K562 (cell line): ENCODE measurements around the gene VPREB3. TPM values are rescaled to one million over a fixed set of nuclear protein-coding genes. Genes with fewer than 3 reads are reported as not detected.

Experiments used
- EZH2 ChIP-seq: IDR thresholded peaks from 2 replicates; pipeline ENCODE4 v1.6.1; 2012; ENCODE audit warnings: low read depth, mild to moderate bottlenecking, inconsistent platforms, low read length, borderline replicate concordance
- FUS ChIP-seq: fragments of 200-400 bp; formaldehyde crosslinking; optimal IDR thresholded peaks from 2 replicates; pipeline ENCODE3; 2017; ENCODE audit warnings: low read depth, low read length
- HLTF ChIP-seq: fragments of 450-650 bp; IDR thresholded peaks from 2 replicates; pipeline ENCODE4 v1.6.1; 2016
- HSF4 ChIP-seq: fragments of 250-450 bp; sonication (Bioruptor Pico); IDR thresholded peaks from 2 replicates; pipeline ENCODE4 v2.1.2; 2022; ENCODE audit warnings: mild to moderate bottlenecking, moderate library complexity, borderline replicate concordance
- MIER1 ChIP-seq: fragments of 450-650 bp; IDR thresholded peaks from 2 replicates; pipeline ENCODE4 v1.6.1; 2016; ENCODE audit warnings: antibody characterized with exemption, mild to moderate bottlenecking, low read depth
- NFIX ChIP-seq: fragments of 250-450 bp; sonication (Bioruptor Pico); IDR thresholded peaks from 2 replicates; pipeline ENCODE4 v1.4.0; 2020; ENCODE audit warnings: low read depth, mild to moderate bottlenecking, moderate library complexity
- NUFIP1 ChIP-seq: fragments of 450-650 bp; IDR thresholded peaks from 2 replicates; pipeline ENCODE4 v1.6.1; 2018; ENCODE audit not compliant: partially characterized antibody
- POLR3G ChIP-seq: IDR thresholded peaks from 2 replicates; pipeline ENCODE4 v1.6.1; 2011; ENCODE audit not compliant: insufficient read length, insufficient replicate concordance; ENCODE audit errors: extremely low read depth
- SIRT6 ChIP-seq: IDR thresholded peaks from one replicate; pipeline ENCODE4 v1.6.1; 2012; ENCODE audit warnings: low read depth, mild to moderate bottlenecking, control low read depth, inconsistent platforms, low read length, moderate library complexity
- SMARCA5 ChIP-seq: fragments of 450-650 bp; IDR thresholded peaks from 2 replicates; pipeline ENCODE4 v1.6.1; 2016
- ZNF589 ChIP-seq: fragments of 200-800 bp; sonication (Bioruptor generic); IDR thresholded peaks from 2 replicates; pipeline ENCODE4 v1.6.1; 2016; ENCODE audit warnings: low read depth, missing genetic modification characterization, missing compliant biosample characterization
- polyA plus RNA-seq, 8 experiments: library from polyadenylated mRNA; depleted of rRNA in 4 of 8; stranded (reverse) in 5 of 8; unstranded in 3 of 8; fragments of >200 nt; fragmentation: Nextera tagmentation in 2 of 8; fragmentation: Illumina TruSeq in 1 of 8; extraction: Ambion mirVana in 2 of 8; extraction: Trizol in 1 of 8; gene quantifications; 2 replicates each; pipeline versions ENCODE4 v1.2.1 to v1.2.3, GENCODE V29; 2011 to 2014; ENCODE audit warnings: inconsistent platforms in 1 of 8, missing spikeins in 1 of 8
- total RNA-seq, 7 experiments: library from RNA; depleted of rRNA in 6 of 7; stranded (reverse); fragments of >200 nt in 6 of 7; fragmentation: Illumina TruSeq in 2 of 7; extraction: Trizol in 2 of 7; gene quantifications; 2 replicates each; pipeline versions ENCODE4 v1.2.1 to v1.2.3, GENCODE V29; 2011 to 2021; ENCODE audit warnings: low replicate concordance in 1 of 7
- TF ChIP-seq, protein P1 (sequence below): fragments of 250-450 bp; sonication (Bioruptor Pico); IDR thresholded peaks from 2 replicates; pipeline ENCODE4 v1.4.0; 2020; ENCODE audit warnings: mild to moderate bottlenecking, moderate library complexity

The VPREB3 gene
- total and polyA plus RNA-seq, 9 of the 15 experiments (the other 6 are each of a cell fraction or from before 2014, with no cell fraction given), result 0.14 to 0.71 (median 0.20) TPM; not detected in 6

- no peak for TF ChIP-seq HLTF
- TF ChIP-seq EZH2, result no peak
- TF ChIP-seq MIER1, result no peak
- no peak for TF ChIP-seq FUS
- TF ChIP-seq, protein P1, sequence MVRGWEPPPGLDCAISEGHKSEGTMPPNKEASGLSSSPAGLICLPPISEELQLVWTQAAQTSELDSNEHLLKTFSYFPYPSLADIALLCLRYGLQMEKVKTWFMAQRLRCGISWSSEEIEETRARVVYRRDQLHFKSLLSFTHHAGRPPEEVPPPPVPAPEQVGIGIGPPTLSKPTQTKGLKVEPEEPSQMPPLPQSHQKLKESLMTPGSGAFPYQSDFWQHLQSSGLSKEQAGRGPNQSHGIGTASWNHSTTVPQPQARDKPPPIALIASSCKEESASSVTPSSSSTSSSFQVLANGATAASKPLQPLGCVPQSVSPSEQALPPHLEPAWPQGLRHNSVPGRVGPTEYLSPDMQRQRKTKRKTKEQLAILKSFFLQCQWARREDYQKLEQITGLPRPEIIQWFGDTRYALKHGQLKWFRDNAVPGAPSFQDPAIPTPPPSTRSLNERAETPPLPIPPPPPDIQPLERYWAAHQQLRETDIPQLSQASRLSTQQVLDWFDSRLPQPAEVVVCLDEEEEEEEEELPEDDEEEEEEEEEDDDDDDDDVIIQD (CRISPR knock-in tag), result no peak
- TF ChIP-seq NUFIP1, result no peak
- TF ChIP-seq SMARCA5, result no peak
- TF ChIP-seq ZNF589, result no peak; the same call in 1 of the 2 replicates
- no peak for TF ChIP-seq HSF4 (CRISPR knock-in tag)
- TF ChIP-seq SIRT6, result no peak
- TF ChIP-seq POLR3G, result no peak
- no peak for TF ChIP-seq NFIX (CRISPR knock-in tag)
Observed at GRCh38 chr22:23764899-23765881, 11.0 kb upstream of the VPREB3 start (continued).
